ENCODE measurements around the gene ANP32E. TPM values are rescaled to one million over a fixed set of nuclear protein-coding genes. Genes with fewer than 3 reads are reported as not detected.
A peak's percentile ranks its signal among the peaks of the same experiment; 100 is the strongest.

ANP32E gene
- total RNA-seq, 1 donor from 2014 or later: 48.9 TPM

GRCh38 chr1:150267896-150268295 is 32.0 kb upstream of the ANP32E start:
- H3K4me1 ChIP-seq (ENCODE audit: insufficient read depth, low read length): peaks cover 21% of the 10 kb centered on the region

DNA sequence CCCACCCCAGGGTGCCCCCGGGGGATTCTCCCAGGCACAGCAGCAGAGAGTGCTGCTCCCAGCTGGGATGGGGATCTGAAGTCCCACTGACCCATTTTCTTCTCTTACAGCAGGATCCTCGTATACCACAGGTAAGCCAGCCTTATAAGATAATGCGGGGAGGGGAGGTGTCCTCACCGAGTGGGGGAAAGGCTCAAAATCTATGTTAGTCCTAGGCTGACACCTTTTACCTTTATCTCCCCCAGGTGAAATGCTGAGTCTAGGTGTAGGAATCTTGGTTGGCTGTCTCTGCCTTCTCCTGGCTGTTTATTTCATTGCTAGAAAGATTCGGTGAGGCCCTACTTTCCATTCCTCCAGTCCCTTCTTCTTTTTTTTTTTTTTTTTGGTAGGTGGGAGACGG is 27.6 kb upstream of the ANP32E start:
- peaks cover 6% of the 10 kb centered on the region for H3K36me3 Mint-ChIP-seq (ENCODE audit: low read depth, unreplicated experiment)
- no peak overlapping the region for H3K4me2 ChIP-seq (ENCODE audit: low read length)
- peaks cover 33% of the 10 kb centered on the region for H3K4me1 Mint-ChIP-seq (ENCODE audit: low read depth, unreplicated experiment)
- H3K36me3 ChIP-seq (ENCODE audit: insufficient read depth, low read length): peaks cover 12% of the 10 kb centered on the region
- H4K20me1 ChIP-seq (ENCODE audit: insufficient read depth, low read length): peaks cover 7% of the 10 kb centered on the region
- TF ChIP-seq CTCF (IDR thresholded peaks at IDR 0.05; ENCODE audit: insufficient read depth, low read depth, low read length) (no peak), EZH2 (IDR thresholded peaks at IDR 0.05; ENCODE audit: insufficient read depth, low read length) (no peak)
- FAIRE-seq: no peak
- H3K27me3 Mint-ChIP-seq (ENCODE audit: low read depth, unreplicated experiment): no peaks in the 10 kb centered on the region
- H3K79me2 ChIP-seq (ENCODE audit: insufficient read depth, low read length): peaks cover 25% of the 10 kb centered on the region
- H3K4me3 ChIP-seq (ENCODE audit: insufficient read depth, low read depth, low read length): no peak overlapping the region
- H3K9ac ChIP-seq (ENCODE audit: low read length): no peak overlapping the region
- H3K4me3 Mint-ChIP-seq (ENCODE audit: unreplicated experiment): no peak overlapping the region
- H3K27me3 ChIP-seq (ENCODE audit: insufficient read depth, low read length): peaks cover 15% of the 10 kb centered on the region
- H3K4me1 ChIP-seq (ENCODE audit: insufficient read depth, low read length): peaks cover 16% of the 10 kb centered on the region
- H3K27ac ChIP-seq (ENCODE audit: low read depth, low read length): no peak overlapping the region
- no peaks in the 10 kb centered on the region for H3K9me3 Mint-ChIP-seq (ENCODE audit: unreplicated experiment)
- H3K27ac Mint-ChIP-seq (ENCODE audit: unreplicated experiment): no peak overlapping the region
- no peak overlapping the region for H2AFZ ChIP-seq (ENCODE audit: low read depth, low read length)
- no peaks in the 10 kb centered on the region for H3K9me3 ChIP-seq (ENCODE audit: insufficient read depth, low read depth, low read length)
- DNase-seq (ENCODE audit: low read depth): no peak

More at GRCh38 chr1:150267896-150268295, 32.0 kb upstream of the ANP32E start:
- FAIRE-seq: no peak
- no peak for DNase-seq (ENCODE audit: low read depth)
- Mint-ChIP-seq H3K27me3 (ENCODE audit: low read depth, unreplicated experiment) (no peaks in the 10 kb centered on the region), H3K27ac (ENCODE audit: unreplicated experiment) (peak overlapping the region; percentile 86), H3K9me3 (ENCODE audit: unreplicated experiment) (no peaks in the 10 kb centered on the region), H3K4me3 (ENCODE audit: unreplicated experiment) (peak overlapping the region; percentile 100), H3K36me3 (ENCODE audit: low read depth, unreplicated experiment) (peaks cover 6% of the 10 kb centered on the region), H3K4me1 (ENCODE audit: low read depth, unreplicated experiment) (peaks cover 20% of the 10 kb centered on the region)
- TF ChIP-seq CTCF (IDR thresholded peaks at IDR 0.05; ENCODE audit: insufficient read depth, low read depth, low read length): no peak
- no peak for TF ChIP-seq EZH2 (IDR thresholded peaks at IDR 0.05; ENCODE audit: insufficient read depth, low read length)
- Histone ChIP-seq H3K27ac (ENCODE audit: low read depth, low read length) (peak overlapping the region; percentile 73), H2AFZ (ENCODE audit: low read depth, low read length) (peak overlapping the region; percentile 87), H3K36me3 (ENCODE audit: insufficient read depth, low read length) (peaks cover 12% of the 10 kb centered on the region), H3K9ac (ENCODE audit: low read length) (peak overlapping the region; percentile 96), H3K27me3 (ENCODE audit: insufficient read depth, low read length) (no peaks in the 10 kb centered on the region), H3K4me2 (ENCODE audit: low read length) (peak overlapping the region; percentile 98), H3K79me2 (ENCODE audit: insufficient read depth, low read length) (peaks cover 28% of the 10 kb centered on the region), H3K4me3 (ENCODE audit: insufficient read depth, low read depth, low read length) (peak overlapping the region; percentile 93), H3K9me3 (ENCODE audit: insufficient read depth, low read depth, low read length) (no peaks in the 10 kb centered on the region), H4K20me1 (ENCODE audit: insufficient read depth, low read length) (peaks cover 7% of the 10 kb centered on the region)
